Measurements from ENCODE around the gene STAT3.

The STAT3 gene

DNA sequence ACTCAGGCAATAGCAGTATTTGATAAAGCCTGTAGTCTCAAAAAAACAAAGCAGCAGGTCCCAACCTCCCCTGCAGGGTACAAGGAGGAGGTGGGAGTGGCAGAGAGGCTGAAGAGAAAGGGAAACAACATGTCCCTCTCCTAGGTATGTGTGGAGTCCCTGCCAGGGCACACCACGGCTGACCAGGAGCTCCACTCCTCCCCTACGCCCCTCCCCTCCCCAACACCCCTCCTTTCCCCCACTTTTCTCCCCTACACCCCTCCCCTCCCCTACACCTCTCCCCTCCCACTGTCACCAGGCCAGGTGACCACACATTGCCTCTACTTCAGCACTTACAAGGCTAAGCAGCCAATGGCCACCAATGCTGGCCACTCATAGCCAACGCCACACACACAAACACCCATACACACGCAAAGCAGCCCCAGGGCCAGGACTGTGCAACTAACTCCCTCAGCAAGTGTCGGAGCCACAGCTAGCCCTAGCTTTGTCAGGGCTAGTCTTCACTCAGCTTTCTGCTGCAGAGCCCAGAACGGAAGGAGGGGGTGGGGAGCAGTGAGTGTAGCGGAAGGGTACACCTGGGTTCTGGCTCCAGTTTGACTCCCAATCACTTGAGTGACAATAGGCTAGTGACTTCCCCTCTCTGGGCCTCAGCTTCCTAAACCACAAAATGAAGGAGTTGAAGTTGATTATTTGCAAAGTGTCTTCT is 26.6 kb upstream of the STAT3 start:
- TF ChIP-seq ZNF274 (IDR thresholded peaks at IDR 0.05; ENCODE audit: low read depth, low read length) (no peak), YY1 (IDR thresholded peaks at IDR 0.05; ENCODE audit: insufficient read depth, insufficient read length) (no peak), SUZ12 (IDR thresholded peaks at IDR 0.05; ENCODE audit: extremely low read depth, insufficient read depth, insufficient read length) (no peak)
- Histone ChIP-seq H3K4me1 (ENCODE audit: insufficient read depth, insufficient read length) (peaks cover 7% of the 10 kb centered on the region), H3K9ac (ENCODE audit: insufficient read length, low read depth) (no peak overlapping the region), H3K9me3 (ENCODE audit: insufficient read depth, low read length) (no peaks in the 10 kb centered on the region), H3K4me3 (ENCODE audit: insufficient read length, low read depth) (no peak overlapping the region), H3K36me3 (ENCODE audit: insufficient read depth, insufficient read length, low read length) (peaks cover 69% of the 10 kb centered on the region), H3K27me3 (ENCODE audit: insufficient read depth, insufficient read length) (no peaks in the 10 kb centered on the region)
- no peak for DNase-seq (ENCODE audit: low read depth, low spot score)

DNA sequence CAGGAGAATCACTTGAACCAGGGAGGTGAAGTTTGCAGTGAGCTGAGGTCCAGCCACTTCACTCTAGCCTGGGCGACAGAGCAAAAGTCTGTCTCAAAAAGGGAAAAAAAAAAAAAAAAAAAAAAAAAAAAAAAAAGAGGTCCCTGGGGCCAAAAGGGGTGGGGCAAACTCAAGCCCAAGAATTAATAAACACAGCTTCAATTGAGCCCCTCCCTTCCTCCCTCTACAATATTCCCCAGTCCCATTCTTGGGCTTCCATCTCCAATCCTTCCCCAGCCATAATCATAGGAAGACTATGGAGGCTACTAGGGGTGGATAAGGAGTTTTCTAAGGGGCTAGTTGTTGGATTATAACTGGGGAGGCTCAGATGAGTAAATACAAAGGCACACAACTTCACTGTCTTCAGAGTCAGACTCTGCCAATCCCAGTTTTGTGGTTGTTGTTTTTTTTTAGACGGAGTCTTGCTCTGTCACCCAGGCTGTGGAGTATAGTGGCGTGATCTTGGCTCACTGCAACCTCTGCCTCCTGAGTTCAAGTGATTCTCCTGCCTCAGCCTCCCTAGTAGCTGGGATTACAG is 25.3 kb upstream of the STAT3 start:
- Histone ChIP-seq H3K9ac (ENCODE audit: insufficient read length, low read depth) (no peak overlapping the region), H3K27me3 (ENCODE audit: insufficient read depth, insufficient read length) (no peaks in the 10 kb centered on the region), H3K4me1 (ENCODE audit: insufficient read depth, insufficient read length) (peaks cover 10% of the 10 kb centered on the region), H3K36me3 (ENCODE audit: insufficient read depth, insufficient read length, low read length) (peaks cover 66% of the 10 kb centered on the region), H3K9me3 (ENCODE audit: insufficient read depth, low read length) (no peaks in the 10 kb centered on the region), H3K4me3 (ENCODE audit: insufficient read length, low read depth) (no peak overlapping the region)
- DNase-seq (ENCODE audit: low read depth, low spot score) = no peak
- TF ChIP-seq SUZ12 (IDR thresholded peaks at IDR 0.05; ENCODE audit: extremely low read depth, insufficient read depth, insufficient read length) (no peak), YY1 (IDR thresholded peaks at IDR 0.05; ENCODE audit: insufficient read depth, insufficient read length) (no peak), ZNF274 (IDR thresholded peaks at IDR 0.05; ENCODE audit: low read depth, low read length) (no peak)

DNA sequence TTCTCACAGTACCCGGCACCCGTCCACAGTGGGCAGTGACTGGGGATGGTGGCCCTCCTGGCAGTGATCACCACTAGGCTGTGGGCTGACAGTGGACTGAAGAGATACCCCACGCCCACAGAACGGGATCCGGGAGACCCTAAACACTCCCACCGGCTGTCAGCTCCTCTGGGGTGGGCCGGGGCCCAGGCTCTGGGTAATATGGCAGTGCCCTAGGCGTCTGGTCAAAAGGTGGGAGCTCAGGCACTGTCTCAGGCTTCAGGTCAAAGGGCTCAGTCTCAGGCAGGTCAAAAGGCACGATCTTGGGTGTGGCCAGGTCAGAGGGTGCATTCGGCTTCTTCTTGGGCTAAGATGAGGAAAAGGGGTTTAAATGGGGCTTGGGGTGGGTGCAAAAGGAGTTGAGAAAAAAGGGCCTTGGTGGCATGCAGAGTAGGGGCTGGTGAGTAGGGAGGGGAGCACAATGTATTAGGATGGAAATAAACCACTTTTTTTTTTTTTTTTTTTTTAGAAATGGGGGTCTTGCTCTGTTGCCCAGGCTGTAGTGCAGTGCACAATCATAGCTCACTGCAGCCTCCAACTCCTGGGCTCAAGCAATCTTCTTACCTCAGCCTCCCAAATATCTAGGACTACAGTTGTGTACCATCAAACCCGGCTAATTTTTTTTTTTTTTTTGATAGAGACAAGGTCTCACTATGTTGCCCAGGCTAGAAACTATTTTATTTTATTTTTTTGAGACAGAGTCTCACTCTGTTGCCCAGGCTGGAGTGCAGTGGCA is 23.9 kb upstream of the STAT3 start:
- no peak overlapping the region for H3K4me3 ChIP-seq (ENCODE audit: insufficient read length, low read depth)
- no peak for DNase-seq (ENCODE audit: low read depth, low spot score)
- H3K9me3 ChIP-seq (ENCODE audit: insufficient read depth, low read length) = no peaks in the 10 kb centered on the region
- peaks cover 16% of the 10 kb centered on the region for H3K4me1 ChIP-seq (ENCODE audit: insufficient read depth, insufficient read length)
- H3K9ac ChIP-seq (ENCODE audit: insufficient read length, low read depth) = no peak overlapping the region
- TF ChIP-seq YY1 (IDR thresholded peaks at IDR 0.05; ENCODE audit: insufficient read depth, insufficient read length) (no peak), SUZ12 (IDR thresholded peaks at IDR 0.05; ENCODE audit: extremely low read depth, insufficient read depth, insufficient read length) (no peak), ZNF274 (IDR thresholded peaks at IDR 0.05; ENCODE audit: low read depth, low read length) (no peak)
- peaks cover 53% of the 10 kb centered on the region for H3K36me3 ChIP-seq (ENCODE audit: insufficient read depth, insufficient read length, low read length)
- no peaks in the 10 kb centered on the region for H3K27me3 ChIP-seq (ENCODE audit: insufficient read depth, insufficient read length)

DNA sequence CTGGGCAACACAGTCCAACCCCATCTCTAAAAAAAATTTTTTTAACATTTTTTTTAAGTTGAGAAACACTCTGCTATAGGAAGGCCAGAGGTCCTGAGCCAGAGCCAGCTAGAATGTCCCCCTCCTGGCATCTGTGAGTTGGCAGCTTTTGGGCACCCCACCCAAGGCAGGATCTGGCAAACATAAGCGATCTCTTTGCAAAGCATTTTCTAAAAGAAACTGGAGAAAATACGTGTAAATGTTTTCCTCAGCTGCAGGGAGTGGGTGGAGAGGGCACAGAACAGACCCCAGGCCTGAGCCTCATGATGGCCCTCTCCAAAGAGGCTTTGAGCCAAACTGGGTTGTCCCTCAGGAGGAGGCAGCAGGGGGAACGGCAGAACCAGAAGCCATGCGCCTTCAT is 23.1 kb upstream of the STAT3 start:
- Histone ChIP-seq H3K9me3 (ENCODE audit: insufficient read depth, low read length) (no peaks in the 10 kb centered on the region), H3K4me1 (ENCODE audit: insufficient read depth, insufficient read length) (peaks cover 13% of the 10 kb centered on the region), H3K36me3 (ENCODE audit: insufficient read depth, insufficient read length, low read length) (peaks cover 46% of the 10 kb centered on the region), H3K4me3 (ENCODE audit: insufficient read length, low read depth) (no peak overlapping the region), H3K27me3 (ENCODE audit: insufficient read depth, insufficient read length) (no peaks in the 10 kb centered on the region), H3K9ac (ENCODE audit: insufficient read length, low read depth) (no peak overlapping the region)
- TF ChIP-seq SUZ12 (IDR thresholded peaks at IDR 0.05; ENCODE audit: extremely low read depth, insufficient read depth, insufficient read length) (no peak), YY1 (IDR thresholded peaks at IDR 0.05; ENCODE audit: insufficient read depth, insufficient read length) (no peak), ZNF274 (IDR thresholded peaks at IDR 0.05; ENCODE audit: low read depth, low read length) (no peak)
- DNase-seq (ENCODE audit: low read depth, low spot score) = no peak

DNA sequence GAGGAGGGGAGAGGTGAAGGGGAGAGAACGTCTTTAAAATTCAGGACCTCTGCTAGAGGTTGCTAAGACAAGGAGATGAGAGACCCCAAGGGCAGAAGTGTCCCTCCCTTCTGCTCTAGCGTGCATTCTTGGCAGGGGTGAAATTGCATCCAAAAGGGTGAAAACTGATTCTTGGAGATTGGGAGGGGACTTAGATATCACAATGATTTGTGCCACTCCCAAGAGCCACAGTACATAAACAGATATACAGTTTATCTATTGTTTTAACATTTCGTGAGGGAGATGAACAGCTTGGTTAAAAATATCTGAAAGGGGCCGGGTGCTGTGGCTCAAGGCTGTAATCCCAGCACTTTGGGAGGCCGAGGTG is 22.1 kb upstream of the STAT3 start:
- H3K27me3 ChIP-seq (ENCODE audit: insufficient read depth, insufficient read length) = no peaks in the 10 kb centered on the region
- H3K9ac ChIP-seq (ENCODE audit: insufficient read length, low read depth) = no peak overlapping the region
- peaks cover 50% of the 10 kb centered on the region for H3K36me3 ChIP-seq (ENCODE audit: insufficient read depth, insufficient read length, low read length)
- no peak for DNase-seq (ENCODE audit: low read depth, low spot score)
- H3K4me3 ChIP-seq (ENCODE audit: insufficient read length, low read depth) = no peak overlapping the region
- H3K4me1 ChIP-seq (ENCODE audit: insufficient read depth, insufficient read length) = peaks cover 13% of the 10 kb centered on the region
- TF ChIP-seq YY1 (IDR thresholded peaks at IDR 0.05; ENCODE audit: insufficient read depth, insufficient read length) (no peak), ZNF274 (IDR thresholded peaks at IDR 0.05; ENCODE audit: low read depth, low read length) (no peak), SUZ12 (IDR thresholded peaks at IDR 0.05; ENCODE audit: extremely low read depth, insufficient read depth, insufficient read length) (no peak)
- H3K9me3 ChIP-seq (ENCODE audit: insufficient read depth, low read length) = no peaks in the 10 kb centered on the region

DNA sequence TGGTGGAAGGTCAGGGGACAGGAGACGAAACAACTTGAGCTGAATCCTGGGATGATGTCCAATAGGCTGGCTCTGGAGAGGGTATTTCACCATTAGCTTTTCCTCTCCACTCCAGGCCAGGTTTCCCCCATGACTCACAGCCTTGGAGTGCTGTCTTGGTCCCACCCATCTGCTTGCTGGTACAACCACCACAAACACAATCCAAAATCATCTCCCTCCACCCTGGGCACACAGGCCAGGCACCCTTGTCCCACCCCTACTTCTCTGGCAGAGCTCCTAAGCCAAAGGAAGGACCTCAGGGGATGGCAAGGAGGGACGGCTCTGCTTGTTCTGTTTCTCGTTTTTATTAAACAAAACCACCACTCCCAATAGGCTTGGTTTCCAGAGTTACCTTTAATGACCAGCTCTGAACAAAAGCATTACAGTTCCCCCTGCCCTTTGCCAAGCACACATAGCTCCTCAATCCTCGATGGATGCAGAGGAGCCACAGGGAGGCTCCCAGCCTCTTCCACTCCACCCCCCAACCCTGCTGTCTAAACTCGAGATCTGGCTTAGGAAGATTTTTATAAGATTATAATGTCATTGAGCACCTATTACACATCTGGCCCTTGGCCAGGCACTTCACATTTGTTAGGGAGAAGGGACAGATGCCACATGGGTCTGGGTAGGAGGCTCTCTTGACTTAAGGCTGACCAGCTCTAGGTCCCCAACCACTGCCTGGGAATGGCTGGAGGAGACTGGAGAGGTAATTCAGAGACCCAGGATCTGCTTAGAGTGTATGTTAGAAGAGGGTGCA is 21.5 kb upstream of the STAT3 start:
- peaks cover 50% of the 10 kb centered on the region for H3K36me3 ChIP-seq (ENCODE audit: insufficient read depth, insufficient read length, low read length)
- no peaks in the 10 kb centered on the region for H3K27me3 ChIP-seq (ENCODE audit: insufficient read depth, insufficient read length)
- peaks cover 13% of the 10 kb centered on the region for H3K4me1 ChIP-seq (ENCODE audit: insufficient read depth, insufficient read length)
- no peaks in the 10 kb centered on the region for H3K9me3 ChIP-seq (ENCODE audit: insufficient read depth, low read length)
- TF ChIP-seq YY1 (IDR thresholded peaks at IDR 0.05; ENCODE audit: insufficient read depth, insufficient read length) (no peak), SUZ12 (IDR thresholded peaks at IDR 0.05; ENCODE audit: extremely low read depth, insufficient read depth, insufficient read length) (no peak), ZNF274 (IDR thresholded peaks at IDR 0.05; ENCODE audit: low read depth, low read length) (no peak)
- DNase-seq (ENCODE audit: low read depth, low spot score) = no peak
- no peak overlapping the region for H3K9ac ChIP-seq (ENCODE audit: insufficient read length, low read depth)
- H3K4me3 ChIP-seq (ENCODE audit: insufficient read length, low read depth) = no peak overlapping the region

Measured in NT2/D1 (cell line).